Peyer's patch (tissue), 4 donors: ENCODE data around the gene RIC8B.

Experiments
- POLR2A ChIP-seq, 2 donors: fragments of 450-650 bp; IDR thresholded peaks; one replicate each; pipeline ENCODE4 v1.5.1; 2017; ENCODE audit warnings: antibody characterized with exemption in 2 of 2, mild to moderate bottlenecking in 2 of 2, moderate library complexity in 2 of 2
- TF ChIP-seq, protein P1 (sequence below), 6 experiments: fragments of 450-650 bp in 4 of 6; fragments of 200-600 bp in 2 of 6; sonication (generic) in 1 of 6; IDR thresholded peaks; one replicate each; pipeline ENCODE4 v1.5.1; 2017 to 2019; ENCODE audit warnings: antibody characterized with exemption in 6 of 6, mild to moderate bottlenecking in 3 of 6, moderate library complexity in 1 of 6

DNA sequence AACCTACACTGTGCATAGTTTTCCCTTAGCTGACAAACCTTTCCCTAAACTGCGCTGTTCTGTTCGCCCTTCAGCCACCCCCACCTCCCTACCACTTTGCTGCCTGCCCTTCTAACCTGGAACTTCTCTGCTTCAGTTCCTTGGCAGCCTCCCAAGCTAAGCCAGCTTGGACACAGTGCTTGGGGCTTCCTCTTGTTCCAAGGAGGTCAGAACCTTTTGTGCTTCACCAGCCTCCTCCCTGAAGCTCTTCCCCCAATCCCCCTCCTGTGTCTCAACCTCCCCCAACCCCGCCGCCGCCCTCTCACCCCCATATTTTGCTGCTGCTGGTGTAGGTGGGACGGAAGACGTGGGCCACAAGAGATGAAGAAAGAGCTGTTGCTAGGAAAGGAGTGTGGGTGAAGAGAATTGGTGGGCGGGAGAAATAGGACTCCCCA is 8.1 kb upstream of the RIC8B start:
- TF ChIP-seq, protein P1, sequence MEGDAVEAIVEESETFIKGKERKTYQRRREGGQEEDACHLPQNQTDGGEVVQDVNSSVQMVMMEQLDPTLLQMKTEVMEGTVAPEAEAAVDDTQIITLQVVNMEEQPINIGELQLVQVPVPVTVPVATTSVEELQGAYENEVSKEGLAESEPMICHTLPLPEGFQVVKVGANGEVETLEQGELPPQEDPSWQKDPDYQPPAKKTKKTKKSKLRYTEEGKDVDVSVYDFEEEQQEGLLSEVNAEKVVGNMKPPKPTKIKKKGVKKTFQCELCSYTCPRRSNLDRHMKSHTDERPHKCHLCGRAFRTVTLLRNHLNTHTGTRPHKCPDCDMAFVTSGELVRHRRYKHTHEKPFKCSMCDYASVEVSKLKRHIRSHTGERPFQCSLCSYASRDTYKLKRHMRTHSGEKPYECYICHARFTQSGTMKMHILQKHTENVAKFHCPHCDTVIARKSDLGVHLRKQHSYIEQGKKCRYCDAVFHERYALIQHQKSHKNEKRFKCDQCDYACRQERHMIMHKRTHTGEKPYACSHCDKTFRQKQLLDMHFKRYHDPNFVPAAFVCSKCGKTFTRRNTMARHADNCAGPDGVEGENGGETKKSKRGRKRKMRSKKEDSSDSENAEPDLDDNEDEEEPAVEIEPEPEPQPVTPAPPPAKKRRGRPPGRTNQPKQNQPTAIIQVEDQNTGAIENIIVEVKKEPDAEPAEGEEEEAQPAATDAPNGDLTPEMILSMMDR (IDR thresholded peaks at IDR 0.05) = no peak
- no peak for TF ChIP-seq POLR2A (IDR thresholded peaks at IDR 0.05)
